ENCODE results near the gene PLCXD3. TPM values are rescaled to one million over a fixed set of nuclear protein-coding genes. Genes with fewer than 3 reads are reported as not detected.

Gene PLCXD3
- polyA plus RNA-seq, 1 of the 3 experiments (the other 2 are of a cell fraction), result 0.15 TPM

DNA sequence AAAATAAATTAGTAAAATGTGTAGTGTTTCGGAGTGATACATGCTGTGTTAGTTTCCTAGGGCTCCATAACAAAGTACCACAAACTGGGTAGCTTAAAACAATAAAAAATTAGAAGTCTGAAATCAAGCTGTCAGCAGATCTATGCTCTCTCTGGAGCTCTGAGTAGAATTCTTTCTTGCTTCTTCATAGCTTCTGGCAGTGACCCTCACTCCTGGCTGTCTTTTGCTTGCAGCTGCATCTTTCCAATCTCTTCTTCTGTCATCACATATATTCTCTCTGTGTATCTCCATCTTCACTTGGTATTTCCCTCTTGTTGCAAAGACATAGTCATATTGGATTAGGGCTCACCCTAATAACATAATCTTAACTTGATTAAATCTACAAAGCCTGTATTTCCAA, 37.6 kb upstream of the PLCXD3 start:
- no peaks in the 10 kb centered on the region for H3F3A ChIP-seq (replicated peaks; ENCODE audit: insufficient read depth)

DNA sequence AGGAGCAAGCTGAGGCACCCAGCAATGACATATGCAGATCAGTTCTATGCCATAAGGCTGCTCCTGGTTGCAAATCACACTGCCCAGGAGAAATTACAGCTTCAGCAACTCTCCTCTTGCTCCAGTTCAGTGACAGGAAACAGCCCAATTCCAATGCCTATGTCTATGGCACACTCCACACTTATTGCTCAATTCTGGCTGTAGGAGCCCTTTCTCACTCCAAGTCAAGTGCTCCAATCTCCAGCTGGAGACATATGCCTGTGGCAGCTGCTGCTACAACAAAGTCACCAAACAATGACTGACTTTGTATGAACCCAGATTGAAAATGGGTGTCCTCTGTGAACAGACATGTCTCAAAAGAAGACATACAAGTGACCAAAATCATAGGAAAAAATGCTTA, 31.8 kb upstream of the PLCXD3 start:
- H2AFZ ChIP-seq (ENCODE audit: low read depth), result no peak overlapping the region
- no peaks in the 10 kb centered on the region for H3K27me3 ChIP-seq (ENCODE audit: insufficient read depth)
- no peak overlapping the region for H3K27ac ChIP-seq (ENCODE audit: low read depth in 2 of 2, low read length in 1 of 2)
- H3K9me3 ChIP-seq, result no peaks in the 10 kb centered on the region
- TF ChIP-seq ELF1 (IDR thresholded peaks at IDR 0.05), result no peak
- TF ChIP-seq, protein P1, sequence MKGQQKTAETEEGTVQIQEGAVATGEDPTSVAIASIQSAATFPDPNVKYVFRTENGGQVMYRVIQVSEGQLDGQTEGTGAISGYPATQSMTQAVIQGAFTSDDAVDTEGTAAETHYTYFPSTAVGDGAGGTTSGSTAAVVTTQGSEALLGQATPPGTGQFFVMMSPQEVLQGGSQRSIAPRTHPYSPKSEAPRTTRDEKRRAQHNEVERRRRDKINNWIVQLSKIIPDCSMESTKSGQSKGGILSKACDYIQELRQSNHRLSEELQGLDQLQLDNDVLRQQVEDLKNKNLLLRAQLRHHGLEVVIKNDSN (IDR thresholded peaks at IDR 0.05; ENCODE audit: borderline replicate concordance, low read depth), result no peak
- TF ChIP-seq EP300 (IDR thresholded peaks at IDR 0.05; ENCODE audit: borderline replicate concordance in 1 of 2, low read depth in 1 of 2, low read length in 1 of 2), result no peak
- no peak for TF ChIP-seq CHD2 (IDR thresholded peaks at IDR 0.05; ENCODE audit: low read length, partially characterized antibody)
- TF ChIP-seq SMC3 (IDR thresholded peaks at IDR 0.05; ENCODE audit: low read depth, low read length), result no peak
- no peak for TF ChIP-seq POLR2AphosphoS5 (IDR thresholded peaks at IDR 0.05; ENCODE audit: low read depth, low read length)
- TF ChIP-seq, protein P2, sequence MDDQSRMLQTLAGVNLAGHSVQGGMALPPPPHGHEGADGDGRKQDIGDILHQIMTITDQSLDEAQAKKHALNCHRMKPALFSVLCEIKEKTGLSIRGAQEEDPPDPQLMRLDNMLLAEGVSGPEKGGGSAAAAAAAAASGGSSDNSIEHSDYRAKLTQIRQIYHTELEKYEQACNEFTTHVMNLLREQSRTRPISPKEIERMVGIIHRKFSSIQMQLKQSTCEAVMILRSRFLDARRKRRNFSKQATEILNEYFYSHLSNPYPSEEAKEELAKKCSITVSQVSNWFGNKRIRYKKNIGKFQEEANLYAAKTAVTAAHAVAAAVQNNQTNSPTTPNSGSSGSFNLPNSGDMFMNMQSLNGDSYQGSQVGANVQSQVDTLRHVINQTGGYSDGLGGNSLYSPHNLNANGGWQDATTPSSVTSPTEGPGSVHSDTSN (IDR thresholded peaks at IDR 0.05), result no peak
- TF ChIP-seq GATA2 (CRISPR knock-in tag; IDR thresholded peaks at IDR 0.05), result no peak
- TF ChIP-seq NRF1 (IDR thresholded peaks at IDR 0.05; ENCODE audit: low read depth, low read length), result no peak
- no peak overlapping the region for H3K9ac ChIP-seq
- no peaks in the 10 kb centered on the region for H3K36me3 ChIP-seq (replicated peaks in 1 of 2; ENCODE audit: control insufficient read depth in 1 of 2, insufficient read depth in 2 of 2, low read length in 1 of 2)
- no peak for DNase-seq
- H3K4me3 ChIP-seq (ENCODE audit: low read depth in 2 of 2, low read length in 1 of 2), result no peak overlapping the region
- POLR2A ChIA-PET, result no interaction called here
- no peaks in the 10 kb centered on the region for H3F3A ChIP-seq (replicated peaks; ENCODE audit: insufficient read depth)
- no peaks in the 10 kb centered on the region; a peak in 1 of 4 replicates for H3K4me1 ChIP-seq (ENCODE audit: control insufficient read depth in 1 of 2, insufficient read depth in 2 of 2, low read depth in 1 of 2, low read length in 1 of 2)
- H3K9me2 ChIP-seq, result no peaks in the 10 kb centered on the region
- no peaks in the 10 kb centered on the region for H3K79me2 ChIP-seq (ENCODE audit: insufficient read depth)
- CTCF ChIA-PET, result no interaction called here
- no peak overlapping the region for H3K4me2 ChIP-seq
- H4K20me1 ChIP-seq (ENCODE audit: insufficient read depth), result no peaks in the 10 kb centered on the region

More for the DNA sequence above, 37.6 kb upstream of the PLCXD3 start:
- no peaks in the 10 kb centered on the region for H3K27me3 ChIP-seq (ENCODE audit: insufficient read depth)
- H3K27ac ChIP-seq (ENCODE audit: low read depth in 2 of 2, low read length in 1 of 2), result no peak overlapping the region
- ChIA-PET CTCF (no interaction called here), POLR2A (no interaction called here)
- H3K4me1 ChIP-seq (ENCODE audit: control insufficient read depth in 1 of 2, insufficient read depth in 2 of 2, low read depth in 1 of 2, low read length in 1 of 2), result no peaks in the 10 kb centered on the region
- H3K4me2 ChIP-seq, result no peak overlapping the region
- no peak overlapping the region for H3K9ac ChIP-seq
- 26% methylated on average over 1 of the region's 1 CpG for WGBS (ENCODE audit: low lambda C conversion rate)
- H3K36me3 ChIP-seq (replicated peaks in 1 of 2; ENCODE audit: control insufficient read depth in 1 of 2, insufficient read depth in 2 of 2, low read length in 1 of 2), result no peaks in the 10 kb centered on the region
- no peak for DNase-seq
- H3K79me2 ChIP-seq (ENCODE audit: insufficient read depth), result no peaks in the 10 kb centered on the region
- no peak overlapping the region for H2AFZ ChIP-seq (ENCODE audit: low read depth)
- no peak overlapping the region for H3K4me3 ChIP-seq (ENCODE audit: low read depth in 2 of 2, low read length in 1 of 2)
- no peaks in the 10 kb centered on the region for H3K9me3 ChIP-seq
- H3K9me2 ChIP-seq, result no peaks in the 10 kb centered on the region
- TF ChIP-seq, protein P3, sequence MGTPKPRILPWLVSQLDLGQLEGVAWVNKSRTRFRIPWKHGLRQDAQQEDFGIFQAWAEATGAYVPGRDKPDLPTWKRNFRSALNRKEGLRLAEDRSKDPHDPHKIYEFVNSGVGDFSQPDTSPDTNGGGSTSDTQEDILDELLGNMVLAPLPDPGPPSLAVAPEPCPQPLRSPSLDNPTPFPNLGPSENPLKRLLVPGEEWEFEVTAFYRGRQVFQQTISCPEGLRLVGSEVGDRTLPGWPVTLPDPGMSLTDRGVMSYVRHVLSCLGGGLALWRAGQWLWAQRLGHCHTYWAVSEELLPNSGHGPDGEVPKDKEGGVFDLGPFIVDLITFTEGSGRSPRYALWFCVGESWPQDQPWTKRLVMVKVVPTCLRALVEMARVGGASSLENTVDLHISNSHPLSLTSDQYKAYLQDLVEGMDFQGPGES (IDR thresholded peaks at IDR 0.05; ENCODE audit: low read depth, low read length), result no peak
- no peaks in the 10 kb centered on the region for H4K20me1 ChIP-seq (ENCODE audit: insufficient read depth)

Measured in SK-N-SH (cell line).